Activated CD4-positive, alpha-beta T cell treated with anti-CD3 and anti-CD28 coated beads for 36 hours (primary cell): ENCODE data around the gene FAM9B. TPM values are rescaled to one million over a fixed set of nuclear protein-coding genes. Genes with fewer than 3 reads are reported as not detected.
"Not testable (repeated sequence)": the region's sequence is repeated elsewhere in the genome, so short reads cannot be mapped to it uniquely, and the experiment has no call there.

Source experiments
- ATAC-seq: fragments of 200-7000 bp; cut with Tn5 transposase; one replicate; pipeline ENCODE4 v1.10.0; 2021; ENCODE audit warnings: mild to moderate bottlenecking, moderate library complexity
- CTCF ChIA-PET: fragments of 350-600 bp; sonication (Branson Sonifier 250); formaldehyde crosslinking; loops from one replicate; lab custom pipeline; 2021; ENCODE audit warnings: antibody characterized with exemption; lab: Charles Lee
- POLR2A ChIA-PET: fragments of 350-600 bp; sonication (Branson Sonifier 250); formaldehyde crosslinking; loops from one replicate; lab custom pipeline; 2021; ENCODE audit warnings: antibody characterized with exemption, inconsistent platforms; lab: Charles Lee
- DNase-seq: peaks from one replicate; pipeline ENCODE4 v3.0.0-alpha.2; 2020
- H3K27ac Mint-ChIP-seq: one replicate; pipeline ENCODE4 v1.8.0; 2021; ENCODE audit warnings: mixed read lengths
- H3K27me3 Mint-ChIP-seq: one replicate; pipeline ENCODE4 v1.8.0; 2021; ENCODE audit warnings: mixed read lengths
- H3K36me3 Mint-ChIP-seq: one replicate; pipeline ENCODE4 v1.8.0; 2021; ENCODE audit warnings: low read depth, mixed read lengths
- H3K4me1 Mint-ChIP-seq: one replicate; pipeline ENCODE4 v1.8.0; 2021; ENCODE audit warnings: mixed read lengths
- H3K4me3 Mint-ChIP-seq: one replicate; pipeline ENCODE4 v1.8.0; 2021; ENCODE audit warnings: mild to moderate bottlenecking, moderate library complexity, mixed read lengths
- H3K9me3 Mint-ChIP-seq: one replicate; pipeline ENCODE4 v1.8.0; 2021; ENCODE audit warnings: low read depth, mixed read lengths
- intact Hi-C, 2 experiments: fragments of 100-400 bp; cut with DNase I in 1 of 2; cut with micrococcal nuclease in 1 of 2; formaldehyde crosslinking; loops; one replicate each; pipeline versions ENCODE4 v1.14.2 to v1.15.1; 2022 to 2024; cut with DNase I, micrococcal nuclease
- total RNA-seq, 2 experiments: library from RNA; stranded (reverse); gene quantifications; one replicate each; pipeline ENCODE4 v1.2.3, GENCODE V29; 2021

Gene FAM9B
- total RNA-seq, 2 experiments from 2014 or later = not detected

DNA sequence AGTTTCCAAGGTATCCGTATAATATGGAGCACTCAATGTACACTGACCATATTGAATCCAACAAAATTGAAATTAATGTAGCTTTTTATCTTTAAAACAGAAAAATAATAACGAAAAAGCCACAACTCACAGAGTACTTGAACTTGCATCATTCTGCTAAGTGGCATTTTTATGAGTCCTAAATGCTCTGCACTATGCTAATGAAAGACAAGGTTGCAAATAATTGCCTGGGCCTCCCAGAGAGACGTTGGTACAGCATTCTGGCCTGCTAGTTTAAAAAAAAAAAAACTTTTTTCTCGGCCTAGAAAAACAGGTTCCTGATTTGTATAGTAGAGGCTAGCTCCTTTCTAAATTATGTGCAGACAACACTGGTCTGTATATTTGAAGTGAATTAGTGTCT, 4.3 kb upstream of the FAM9B start:
- Mint-ChIP-seq H3K27ac (no peak overlapping the region), H3K36me3 (no peaks in the 10 kb centered on the region), H3K9me3 (no peaks in the 10 kb centered on the region), H3K4me3 (no peak overlapping the region), H3K4me1 (peaks cover 4% of the 10 kb centered on the region), H3K27me3 (no peaks in the 10 kb centered on the region)
- POLR2A ChIA-PET = no interaction called here
- CTCF ChIA-PET = no interaction called here
- ATAC-seq = no peak
- intact Hi-C loops = no loop called here
- DNase-seq = no peak

DNA sequence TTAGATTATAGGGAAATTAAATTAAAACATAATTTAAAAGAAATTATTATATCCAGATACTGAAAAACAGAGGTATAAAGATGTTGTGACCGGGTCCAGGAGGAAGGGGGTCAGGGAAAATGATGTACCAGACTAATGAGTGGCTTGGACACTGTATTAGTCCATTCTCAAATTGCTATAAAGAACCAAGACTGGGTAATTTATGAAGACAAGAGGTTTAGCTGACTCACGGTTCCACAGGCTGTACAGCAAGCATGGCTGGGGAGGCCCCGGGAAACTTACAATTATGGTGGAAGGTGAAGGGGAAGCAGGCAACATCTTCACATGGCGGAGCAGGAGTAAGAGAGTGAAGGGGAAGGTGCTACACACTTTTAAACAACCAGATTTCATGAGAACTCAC, 3.4 kb upstream of the FAM9B start:
- ATAC-seq (no peak), DNase-seq (no peak)
- Mint-ChIP-seq H3K4me1 (peaks cover 4% of the 10 kb centered on the region), H3K9me3 (no peaks in the 10 kb centered on the region), H3K27me3 (no peaks in the 10 kb centered on the region), H3K27ac (no peak overlapping the region), H3K4me3 (no peak overlapping the region), H3K36me3 (no peaks in the 10 kb centered on the region)
- ChIA-PET POLR2A (no interaction called here), CTCF (no interaction called here)
- intact Hi-C loops = no loop called here

DNA sequence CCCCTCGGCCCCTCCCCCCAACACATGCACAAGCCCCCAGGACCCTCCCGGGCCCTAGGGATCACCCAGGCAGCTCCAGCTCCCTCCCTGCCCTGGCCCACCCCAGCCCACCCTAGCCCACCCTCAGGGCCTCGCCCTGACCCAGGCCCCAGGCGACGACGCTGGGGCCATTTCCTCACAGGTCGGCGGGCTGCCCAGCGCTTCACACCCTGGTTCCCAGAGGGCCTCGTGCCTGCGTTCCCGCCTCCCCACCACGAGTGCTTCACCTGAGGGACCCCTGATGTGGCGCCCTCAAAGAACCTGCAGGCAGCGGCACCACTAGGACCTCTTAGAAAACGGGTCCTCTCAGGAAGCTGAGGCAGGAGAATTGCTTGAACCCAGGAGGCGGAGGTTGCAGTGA, 341 bp downstream of the FAM9B start:
- POLR2A ChIA-PET = interaction anchor here (0.6 kb wide), 1 partner anchor 53 kb away, joined by 3 read pairs; no protein-coding TSS in a partner anchor
- intact Hi-C loops = no loop called here
- no peak overlapping the region for H3K27ac Mint-ChIP-seq
- ATAC-seq = no peak
- no peaks in the 10 kb centered on the region for H3K9me3 Mint-ChIP-seq
- H3K36me3 Mint-ChIP-seq = no peaks in the 10 kb centered on the region
- DNase-seq = no peak
- peaks cover 4% of the 10 kb centered on the region for H3K4me1 Mint-ChIP-seq
- CTCF ChIA-PET = no interaction called here
- H3K4me3 Mint-ChIP-seq = no peak overlapping the region
- no peaks in the 10 kb centered on the region for H3K27me3 Mint-ChIP-seq

DNA sequence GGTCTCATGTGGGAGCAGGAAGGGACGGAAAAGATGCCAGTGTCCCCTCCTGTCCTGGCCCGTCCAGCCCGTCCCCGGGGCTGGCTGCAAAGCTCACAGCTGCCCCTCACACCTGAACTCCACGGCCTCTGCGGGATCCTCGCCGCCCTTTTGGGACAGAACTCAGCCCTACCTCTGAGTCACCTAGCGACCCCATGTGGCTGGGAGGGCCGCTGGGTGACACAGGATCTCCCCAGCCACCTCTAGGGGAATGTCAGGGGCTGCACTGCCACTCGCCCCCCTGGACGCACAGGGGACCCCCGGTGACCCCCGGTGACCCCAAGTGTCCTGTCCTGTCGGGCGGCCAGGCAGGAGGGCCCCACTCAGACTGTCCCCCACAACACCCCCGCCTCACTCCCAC, 748 bp downstream of the FAM9B start:
- Mint-ChIP-seq H3K27me3 (no peaks in the 10 kb centered on the region), H3K27ac (no peak overlapping the region), H3K36me3 (no peaks in the 10 kb centered on the region), H3K9me3 (no peaks in the 10 kb centered on the region), H3K4me3 (no peak overlapping the region), H3K4me1 (peaks cover 4% of the 10 kb centered on the region)
- ChIA-PET CTCF (no interaction called here), POLR2A (no interaction called here)
- ATAC-seq (no peak), DNase-seq (no peak)
- intact Hi-C loops = no loop called here

DNA sequence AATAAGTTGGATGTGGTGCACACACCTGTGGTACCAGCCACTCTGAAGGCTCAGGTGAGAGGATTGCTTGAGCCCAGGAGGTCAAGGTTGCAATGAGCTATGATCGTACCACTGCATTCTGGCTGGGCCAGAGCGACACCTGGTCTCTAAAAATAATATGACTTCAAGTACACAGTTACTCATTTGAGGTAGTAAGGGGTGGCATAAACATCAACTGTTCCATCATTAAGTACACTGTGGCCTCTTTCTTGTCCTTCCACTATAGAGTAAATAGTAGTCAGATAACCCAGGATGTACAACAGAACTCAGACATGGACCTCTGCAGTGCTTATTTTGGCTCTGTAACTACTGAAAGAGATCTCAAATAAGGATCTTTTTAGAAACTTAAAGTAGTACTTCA, 10.6 kb downstream of the FAM9B start:
- CTCF ChIA-PET = no interaction called here
- H3K27ac Mint-ChIP-seq = no peak overlapping the region
- H3K27me3 Mint-ChIP-seq = no peaks in the 10 kb centered on the region
- no peak for DNase-seq
- no peaks in the 10 kb centered on the region for H3K4me1 Mint-ChIP-seq
- POLR2A ChIA-PET = no interaction called here
- H3K4me3 Mint-ChIP-seq = no peak overlapping the region
- no peaks in the 10 kb centered on the region for H3K36me3 Mint-ChIP-seq
- peak; percentile 47 for ATAC-seq
- peaks cover 2% of the 10 kb centered on the region for H3K9me3 Mint-ChIP-seq
- intact Hi-C loops = no loop called here

DNA sequence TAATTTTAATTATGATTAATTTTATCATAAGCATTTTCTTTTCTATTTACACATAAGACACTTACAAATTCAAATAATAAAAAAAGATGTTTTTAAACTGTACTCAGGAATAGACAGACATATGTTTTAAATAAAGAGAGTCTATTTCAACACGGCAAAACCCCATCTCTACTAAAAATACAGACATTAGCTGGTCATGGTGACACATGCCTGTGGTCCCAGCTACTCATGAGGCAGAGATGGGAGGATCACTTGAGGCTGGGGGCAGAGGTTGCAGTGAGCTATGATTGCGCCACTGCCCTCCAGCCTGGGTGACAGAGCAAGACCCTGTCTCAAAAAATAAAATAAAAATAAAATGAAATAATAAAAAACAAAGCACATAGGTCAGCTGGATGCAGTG, 14.8 kb downstream of the FAM9B start:
- H3K27me3 Mint-ChIP-seq = no peaks in the 10 kb centered on the region
- intact Hi-C loops = no loop called here
- peaks cover 2% of the 10 kb centered on the region for H3K9me3 Mint-ChIP-seq
- CTCF ChIA-PET = no interaction called here
- ATAC-seq = no peak
- no peak for DNase-seq
- no peaks in the 10 kb centered on the region for H3K4me1 Mint-ChIP-seq
- H3K4me3 Mint-ChIP-seq = no peak overlapping the region
- H3K36me3 Mint-ChIP-seq = no peaks in the 10 kb centered on the region
- H3K27ac Mint-ChIP-seq = no peak overlapping the region
- POLR2A ChIA-PET = no interaction called here

DNA sequence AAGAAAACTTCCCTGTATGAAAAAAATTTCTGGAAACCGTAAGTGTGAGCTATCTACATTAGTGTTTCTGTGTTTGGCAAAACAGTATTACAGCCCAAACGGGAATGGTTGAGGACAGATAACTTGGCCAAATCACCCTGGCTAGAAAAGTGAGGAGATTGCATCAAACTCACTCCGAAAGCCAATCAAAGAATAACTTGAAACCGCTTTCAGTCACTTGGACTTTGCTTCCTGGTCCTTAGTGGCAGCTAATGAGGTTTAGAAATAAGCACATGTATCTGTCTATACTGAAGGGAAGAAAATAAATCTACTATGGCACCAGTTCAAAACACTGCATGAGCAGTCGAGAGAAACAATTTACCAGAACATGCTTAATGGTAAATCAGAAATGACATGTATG, 15.6 kb downstream of the FAM9B start:
- DNase-seq, H3K9me3 Mint-ChIP-seq, CTCF ChIA-PET, H3K4me3 Mint-ChIP-seq, H3K36me3 Mint-ChIP-seq, POLR2A ChIA-PET, H3K4me1 Mint-ChIP-seq, H3K27ac Mint-ChIP-seq, H3K27me3 Mint-ChIP-seq, ATAC-seq, intact Hi-C loops: not testable (repeated sequence)

DNA sequence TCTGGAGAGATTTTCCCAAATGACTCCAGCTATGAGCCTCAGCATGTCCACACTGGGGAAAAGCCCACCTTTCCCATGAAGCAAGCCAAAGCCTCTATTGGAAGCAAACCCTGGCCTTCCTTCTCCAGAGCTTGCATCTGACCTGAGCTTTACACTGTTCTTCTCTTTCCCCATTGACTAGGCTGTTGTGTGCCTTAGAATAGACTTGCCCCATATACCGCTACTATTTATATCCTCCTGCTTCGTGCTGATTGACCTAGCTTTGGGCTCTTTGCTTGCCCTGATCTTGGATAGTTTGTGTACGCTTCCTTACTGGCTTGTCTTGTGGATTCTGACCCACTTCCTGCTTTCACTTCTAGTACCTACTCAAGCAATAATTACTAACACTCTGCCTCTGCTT, 30.9 kb downstream of the FAM9B start:
- Mint-ChIP-seq H3K36me3 (no peaks in the 10 kb centered on the region), H3K27me3 (no peaks in the 10 kb centered on the region), H3K9me3 (no peaks in the 10 kb centered on the region), H3K27ac (no peak overlapping the region), H3K4me3 (no peak overlapping the region), H3K4me1 (peaks cover 19% of the 10 kb centered on the region)
- ChIA-PET CTCF (no interaction called here), POLR2A (no interaction called here)
- ATAC-seq (no peak), DNase-seq (no peak)
- intact Hi-C loops = no loop called here

DNA sequence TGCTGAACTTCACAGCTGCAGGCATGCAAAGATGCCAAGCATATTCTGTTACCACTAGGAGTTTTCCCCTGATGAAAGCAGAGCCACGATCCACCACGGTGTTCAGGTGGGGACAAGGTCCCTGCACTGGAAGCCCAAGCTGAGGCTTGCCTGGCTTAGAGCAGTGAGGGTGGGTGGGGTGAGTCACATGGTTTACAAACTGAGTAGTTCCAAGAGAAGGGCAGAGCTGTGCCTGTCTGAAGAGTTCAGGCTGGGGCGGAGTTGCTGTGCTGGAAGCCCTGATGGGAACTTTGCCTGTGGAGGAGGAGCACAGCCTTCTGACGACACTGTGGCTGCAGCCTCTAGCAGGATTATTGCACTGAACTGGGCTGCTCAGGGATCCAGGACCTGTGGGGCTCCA, 45.5 kb downstream of the FAM9B start:
- Mint-ChIP-seq H3K36me3 (no peaks in the 10 kb centered on the region), H3K4me3 (no peak overlapping the region), H3K27me3 (no peaks in the 10 kb centered on the region), H3K9me3 (no peaks in the 10 kb centered on the region), H3K27ac (no peak overlapping the region), H3K4me1 (peaks cover 20% of the 10 kb centered on the region)
- peak; percentile 57 for DNase-seq
- peak; percentile 91 for ATAC-seq
- CTCF ChIA-PET = interaction anchor here (0.9 kb wide), 1 partner anchor 10 kb away, joined by 3 read pairs; no protein-coding TSS in a partner anchor
- POLR2A ChIA-PET = no interaction called here
- intact Hi-C loops = no loop called here

DNA sequence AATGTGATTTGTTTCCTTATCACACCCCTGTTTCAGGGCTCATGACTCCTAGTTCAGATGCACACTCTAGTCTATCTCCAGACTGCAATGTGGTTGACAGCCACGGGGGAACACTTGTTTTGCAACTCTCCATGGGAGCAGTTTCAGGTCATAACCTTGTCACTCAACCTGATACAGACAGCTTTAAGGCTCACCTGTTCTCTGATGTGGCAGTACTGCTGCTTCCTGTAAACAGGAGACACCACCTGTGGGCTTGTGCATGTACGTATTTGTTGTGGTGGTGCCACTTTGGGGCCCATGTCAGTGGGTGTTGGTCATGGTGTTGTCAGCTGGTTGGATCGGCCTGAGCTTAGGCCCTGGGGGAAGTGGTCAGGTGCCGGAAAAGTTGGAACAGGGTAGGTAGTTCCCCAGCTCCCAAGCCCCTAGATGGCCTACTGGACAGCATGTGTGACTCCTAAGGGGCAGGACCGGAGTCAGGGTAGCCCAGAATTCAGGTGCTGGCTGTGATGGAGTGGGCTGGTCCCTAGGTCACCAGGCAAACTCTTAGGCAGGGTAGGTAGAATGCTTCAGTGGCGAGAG, 46.2 kb downstream of the FAM9B start:
- ATAC-seq = peak; percentile 84
- ChIA-PET POLR2A (no interaction called here), CTCF (no interaction called here)
- Mint-ChIP-seq H3K27ac (no peak overlapping the region), H3K4me1 (peaks cover 20% of the 10 kb centered on the region), H3K27me3 (no peaks in the 10 kb centered on the region), H3K36me3 (no peaks in the 10 kb centered on the region), H3K9me3 (no peaks in the 10 kb centered on the region), H3K4me3 (no peak overlapping the region)
- intact Hi-C loops = no loop called here
- DNase-seq = peak; percentile 44

DNA sequence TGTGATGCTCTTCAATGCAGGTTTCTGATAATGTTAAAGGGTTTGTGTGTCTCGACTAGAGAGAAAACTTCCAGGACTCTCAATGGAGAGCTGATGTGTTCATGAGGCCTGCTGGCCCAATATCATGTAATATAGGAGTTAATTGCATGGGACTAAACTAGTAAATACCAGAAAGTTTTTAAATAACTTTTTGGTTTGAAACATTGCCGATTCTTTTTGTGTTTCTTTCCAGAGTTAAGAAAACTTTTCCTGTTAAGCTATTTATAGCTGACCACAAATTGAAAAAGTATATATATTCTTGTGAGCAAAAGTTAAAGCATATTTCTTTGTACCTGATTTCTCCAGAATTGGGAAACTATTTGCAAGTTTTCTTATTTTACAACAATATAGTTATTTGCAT, 49.7 kb downstream of the FAM9B start:
- no peak for ATAC-seq
- Mint-ChIP-seq H3K9me3 (no peaks in the 10 kb centered on the region), H3K27ac (no peak overlapping the region), H3K27me3 (no peaks in the 10 kb centered on the region), H3K36me3 (no peaks in the 10 kb centered on the region), H3K4me1 (peaks cover 33% of the 10 kb centered on the region), H3K4me3 (no peak overlapping the region)
- intact Hi-C loops = no loop called here
- POLR2A ChIA-PET = no interaction called here
- no peak for DNase-seq
- CTCF ChIA-PET = interaction anchor here (0.8 to 1.2 kb wide), 2 partner anchors 12 to 352 kb away, joined by 3 read pairs; no protein-coding TSS in a partner anchor

DNA sequence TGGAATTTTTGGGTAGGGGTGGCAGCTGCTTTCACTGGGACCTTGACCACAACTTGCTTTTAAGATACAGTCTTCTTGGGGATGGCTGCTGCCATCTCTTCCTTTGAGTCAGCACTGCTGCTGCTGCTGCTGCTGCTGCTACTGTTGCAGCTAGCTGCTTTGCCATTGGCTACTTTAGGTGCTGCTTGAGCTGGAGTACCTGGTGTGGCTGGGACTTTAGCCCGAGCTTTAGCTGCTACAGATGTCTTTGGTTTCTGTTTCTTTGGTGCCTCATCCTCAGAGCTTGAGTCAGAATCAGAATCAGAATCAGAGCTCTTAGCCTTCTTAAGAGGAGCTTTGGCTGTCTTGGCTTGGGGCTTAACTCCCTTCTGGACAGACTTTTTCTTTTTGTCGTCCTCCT, 52.2 kb downstream of the FAM9B start:
- DNase-seq (peak; percentile 37), ATAC-seq (peak; percentile 90)
- Mint-ChIP-seq H3K4me3 (no peak overlapping the region), H3K9me3 (no peaks in the 10 kb centered on the region), H3K4me1 (peaks cover 15% of the 10 kb centered on the region), H3K27ac (no peak overlapping the region), H3K27me3 (no peaks in the 10 kb centered on the region), H3K36me3 (no peaks in the 10 kb centered on the region)
- ChIA-PET CTCF (interaction anchor here (0.7 to 1.1 kb wide), 2 partner anchors 16 to 518 kb away, joined by 3 read pairs; no protein-coding TSS in a partner anchor), POLR2A (no interaction called here)
- intact Hi-C loops = no loop called here
